ENCODE results near the gene MAD1L1.
"Not testable (repeated sequence)": the region's sequence is repeated elsewhere in the genome, so short reads cannot be mapped to it uniquely, and the experiment has no call there.

The MAD1L1 gene

GRCh38 chr7:1824882-1825646 lies 407.7 kb downstream of the MAD1L1 start:
- not testable (repeated sequence) for H3K4me1 ChIP-seq (ENCODE audit: control insufficient read depth, low read length); H3K9me3 ChIP-seq (ENCODE audit: control insufficient read depth, insufficient read depth, low read length); H3K4me3 ChIP-seq (ENCODE audit: low read length); H4K20me1 ChIP-seq (ENCODE audit: control insufficient read depth, insufficient read depth, low read depth, low read length); H3K9me2 ChIP-seq (replicated peaks; ENCODE audit: control insufficient read depth, low read length); H3K4me2 ChIP-seq (ENCODE audit: low read length); H3K36me3 ChIP-seq (ENCODE audit: control insufficient read depth, low read length); H3K79me2 ChIP-seq (ENCODE audit: control insufficient read depth, low read length); H3F3A ChIP-seq (ENCODE audit: control insufficient read depth, insufficient read depth); H3K27ac ChIP-seq (ENCODE audit: low read depth, low read length); H3K27me3 ChIP-seq (ENCODE audit: control insufficient read depth, low read length)

GRCh38 chr7:1824151-1824881 lies 408.4 kb downstream of the MAD1L1 start:
- not testable (repeated sequence) for H3K4me1 ChIP-seq (ENCODE audit: control insufficient read depth, low read length); H3K27me3 ChIP-seq (ENCODE audit: control insufficient read depth, low read length); H3K27ac ChIP-seq (ENCODE audit: low read depth, low read length); H3F3A ChIP-seq (ENCODE audit: control insufficient read depth, insufficient read depth); H3K4me3 ChIP-seq (ENCODE audit: low read length); H3K9me2 ChIP-seq (replicated peaks; ENCODE audit: control insufficient read depth, low read length); H3K4me2 ChIP-seq (ENCODE audit: low read length); H4K20me1 ChIP-seq (ENCODE audit: control insufficient read depth, insufficient read depth, low read depth, low read length); H3K36me3 ChIP-seq (ENCODE audit: control insufficient read depth, low read length); H3K9me3 ChIP-seq (ENCODE audit: control insufficient read depth, insufficient read depth, low read length); H3K79me2 ChIP-seq (ENCODE audit: control insufficient read depth, low read length)

GRCh38 chr7:1823376-1824150 lies 409.2 kb downstream of the MAD1L1 start:
- Histone ChIP-seq H3K4me3 (ENCODE audit: low read length) (no peak overlapping the region), H3K4me1 (ENCODE audit: control insufficient read depth, low read length) (no peaks in the 10 kb centered on the region), H3K27ac (ENCODE audit: low read depth, low read length) (no peak overlapping the region), H3K9me3 (ENCODE audit: control insufficient read depth, insufficient read depth, low read length) (no peaks in the 10 kb centered on the region), H3K79me2 (ENCODE audit: control insufficient read depth, low read length) (no peaks in the 10 kb centered on the region), H4K20me1 (ENCODE audit: control insufficient read depth, insufficient read depth, low read depth, low read length) (peaks cover 7% of the 10 kb centered on the region), H3K9me2 (replicated peaks; ENCODE audit: control insufficient read depth, low read length) (no peaks in the 10 kb centered on the region), H3K36me3 (ENCODE audit: control insufficient read depth, low read length) (no peaks in the 10 kb centered on the region), H3F3A (ENCODE audit: control insufficient read depth, insufficient read depth) (no peaks in the 10 kb centered on the region), H3K4me2 (ENCODE audit: low read length) (no peak overlapping the region), H3K27me3 (ENCODE audit: control insufficient read depth, low read length) (no peaks in the 10 kb centered on the region)
- TF ChIP-seq CTCF (IDR thresholded peaks at IDR 0.05; ENCODE audit: low read depth, low read length, poor library complexity, severe bottlenecking), result no peak
- TF ChIP-seq EZH2phosphoT487 (IDR thresholded peaks at IDR 0.05; ENCODE audit: borderline replicate concordance, low read length), result no peak

DNA sequence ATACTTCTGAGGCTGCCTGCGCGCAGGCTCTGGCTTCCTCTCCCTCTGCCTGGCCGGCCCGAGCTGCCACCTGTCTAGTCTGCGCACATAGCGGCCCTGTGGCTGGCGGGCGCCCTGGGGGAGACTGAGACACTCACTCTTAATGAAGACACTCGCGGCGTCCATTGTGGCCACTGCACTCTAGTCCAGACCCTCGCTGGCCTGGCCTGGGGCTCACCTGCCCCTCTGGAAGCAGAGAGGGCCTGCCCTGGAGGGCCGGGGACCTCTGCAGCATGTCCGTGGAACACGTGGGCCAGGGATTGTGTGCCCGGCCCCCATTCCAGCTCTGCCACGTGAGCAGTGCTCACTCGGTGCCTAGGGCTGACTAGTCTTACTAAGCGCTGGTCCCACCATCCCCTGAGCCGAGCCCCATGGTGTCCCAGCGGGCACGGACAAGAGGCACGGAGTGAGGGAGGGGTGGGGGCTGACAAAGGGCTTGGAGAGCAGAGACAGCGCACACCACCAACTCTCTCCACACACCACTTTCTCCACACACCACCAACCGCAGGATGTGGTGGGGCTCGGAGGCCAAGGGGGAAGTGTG lies 413.4 kb downstream of the MAD1L1 start:
- H3K27ac ChIP-seq (ENCODE audit: low read depth, low read length), result no peak overlapping the region
- no peaks in the 10 kb centered on the region for H3K4me1 ChIP-seq (ENCODE audit: control insufficient read depth, low read length)
- H3K4me2 ChIP-seq (ENCODE audit: low read length), result no peak overlapping the region
- H3K36me3 ChIP-seq (ENCODE audit: control insufficient read depth, low read length), result no peaks in the 10 kb centered on the region
- no peak overlapping the region for H3K4me3 ChIP-seq (ENCODE audit: low read length)
- H3K9me2 ChIP-seq (replicated peaks; ENCODE audit: control insufficient read depth, low read length), result no peaks in the 10 kb centered on the region
- peaks cover 7% of the 10 kb centered on the region for H4K20me1 ChIP-seq (ENCODE audit: control insufficient read depth, insufficient read depth, low read depth, low read length)
- no peaks in the 10 kb centered on the region for H3K9me3 ChIP-seq (ENCODE audit: control insufficient read depth, insufficient read depth, low read length)
- H3F3A ChIP-seq (ENCODE audit: control insufficient read depth, insufficient read depth), result no peaks in the 10 kb centered on the region
- H3K27me3 ChIP-seq (ENCODE audit: control insufficient read depth, low read length), result no peaks in the 10 kb centered on the region
- no peaks in the 10 kb centered on the region for H3K79me2 ChIP-seq (ENCODE audit: control insufficient read depth, low read length)
- no peak for TF ChIP-seq CTCF (IDR thresholded peaks at IDR 0.05; ENCODE audit: low read depth, low read length, poor library complexity, severe bottlenecking)
- no peak for TF ChIP-seq EZH2phosphoT487 (IDR thresholded peaks at IDR 0.05; ENCODE audit: borderline replicate concordance, low read length)
